ENCODE results near the gene LCE2A.

DNA sequence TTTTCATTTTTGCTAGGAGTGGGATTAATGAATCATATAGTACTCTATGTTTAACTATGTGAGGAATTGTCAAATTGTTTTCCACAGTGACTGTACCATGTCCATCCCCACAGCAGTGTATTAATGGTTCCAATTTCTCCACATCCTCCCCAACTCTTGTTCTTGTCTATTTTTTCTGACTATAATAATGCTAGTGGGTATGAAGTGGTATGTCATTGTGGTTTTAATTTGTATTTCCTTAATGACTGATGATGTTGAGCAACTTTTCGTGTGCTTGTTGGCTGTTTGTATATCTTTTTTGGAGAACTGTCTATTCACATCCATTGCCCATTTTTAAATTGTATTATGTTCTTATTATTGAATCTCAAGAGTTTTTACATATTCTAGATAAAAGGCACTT is 49.7 kb downstream of the LCE2A start:
- TF ChIP-seq, protein P1, sequence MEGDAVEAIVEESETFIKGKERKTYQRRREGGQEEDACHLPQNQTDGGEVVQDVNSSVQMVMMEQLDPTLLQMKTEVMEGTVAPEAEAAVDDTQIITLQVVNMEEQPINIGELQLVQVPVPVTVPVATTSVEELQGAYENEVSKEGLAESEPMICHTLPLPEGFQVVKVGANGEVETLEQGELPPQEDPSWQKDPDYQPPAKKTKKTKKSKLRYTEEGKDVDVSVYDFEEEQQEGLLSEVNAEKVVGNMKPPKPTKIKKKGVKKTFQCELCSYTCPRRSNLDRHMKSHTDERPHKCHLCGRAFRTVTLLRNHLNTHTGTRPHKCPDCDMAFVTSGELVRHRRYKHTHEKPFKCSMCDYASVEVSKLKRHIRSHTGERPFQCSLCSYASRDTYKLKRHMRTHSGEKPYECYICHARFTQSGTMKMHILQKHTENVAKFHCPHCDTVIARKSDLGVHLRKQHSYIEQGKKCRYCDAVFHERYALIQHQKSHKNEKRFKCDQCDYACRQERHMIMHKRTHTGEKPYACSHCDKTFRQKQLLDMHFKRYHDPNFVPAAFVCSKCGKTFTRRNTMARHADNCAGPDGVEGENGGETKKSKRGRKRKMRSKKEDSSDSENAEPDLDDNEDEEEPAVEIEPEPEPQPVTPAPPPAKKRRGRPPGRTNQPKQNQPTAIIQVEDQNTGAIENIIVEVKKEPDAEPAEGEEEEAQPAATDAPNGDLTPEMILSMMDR (conservative IDR thresholded peaks at IDR 0.05; ENCODE audit: low read length) = no peak
- no peak for TF ChIP-seq EZH2phosphoT487 (IDR thresholded peaks at IDR 0.05; ENCODE audit: borderline replicate concordance)

All from Loucy (cell line).